Mesenchymal stem cell (in vitro differentiated cells and primary cell): ENCODE measurements around the gene CEP112.

Experiments used
- DNase-seq: peaks from one replicate; pipeline ENCODE4 v3.0.0-alpha.2; 2013
- H2AFZ ChIP-seq: one replicate; pipeline ENCODE4 v1.6.1; 2013; ENCODE audit warnings: low read depth, mild to moderate bottlenecking, control low read depth, inconsistent platforms, low read length, moderate library complexity
- H2AK5ac ChIP-seq: 2 replicates; pipeline ENCODE4 v1.6.1; 2013; ENCODE audit warnings: low read length, moderate library complexity, mild to moderate bottlenecking, inconsistent platforms; ENCODE audit not compliant: severe bottlenecking
- H2BK120ac ChIP-seq: one replicate; pipeline ENCODE4 v1.6.1; 2013; ENCODE audit warnings: low read depth, mild to moderate bottlenecking, inconsistent platforms, low read length, moderate library complexity
- H2BK12ac ChIP-seq, 2 experiments: one replicate each; pipeline ENCODE4 v1.6.1; 2013; ENCODE audit warnings: inconsistent platforms in 2 of 2, low read length in 2 of 2, mild to moderate bottlenecking in 2 of 2, moderate library complexity in 2 of 2, control low read depth in 1 of 2
- H2BK15ac ChIP-seq: one replicate; pipeline ENCODE4 v1.6.1; 2013; ENCODE audit warnings: mild to moderate bottlenecking, low read depth, inconsistent platforms; ENCODE audit not compliant: poor library complexity, severe bottlenecking
- H2BK5ac ChIP-seq: 2 replicates; pipeline ENCODE4 v1.6.1; 2013; ENCODE audit warnings: low read depth, mild to moderate bottlenecking, low read length, control low read depth, inconsistent platforms; ENCODE audit not compliant: poor library complexity, severe bottlenecking
- H3K14ac ChIP-seq, 2 experiments: one replicate each; pipeline ENCODE4 v1.6.1; 2013; ENCODE audit warnings: inconsistent platforms in 2 of 2, low read length in 2 of 2, control low read depth in 1 of 2, mild to moderate bottlenecking in 1 of 2, moderate library complexity in 1 of 2
- H3K18ac ChIP-seq, 2 experiments: one replicate each; pipeline ENCODE4 v1.6.1; 2013; ENCODE audit warnings: inconsistent platforms in 2 of 2, low read length in 2 of 2, control low read depth in 1 of 2, low read depth in 1 of 2, mild to moderate bottlenecking in 1 of 2
- H3K23ac ChIP-seq, 2 experiments: one replicate each; pipeline ENCODE4 v1.6.1; 2013; ENCODE audit warnings: inconsistent platforms in 2 of 2, low read length in 2 of 2, mild to moderate bottlenecking in 2 of 2, moderate library complexity in 2 of 2, control low read depth in 1 of 2
- H3K27ac ChIP-seq: 2 replicates; pipeline ENCODE4 v1.5.1; 2013; ENCODE audit warnings: mild to moderate bottlenecking, moderate library complexity, low read length, control low read depth, inconsistent platforms; ENCODE audit not compliant: poor library complexity, severe bottlenecking
- H3K27me3 ChIP-seq, 2 experiments: 2 replicates each; pipeline versions ENCODE4 v1.6.1 to v1.7.0; 2013; ENCODE audit warnings: low read length in 2 of 2, mild to moderate bottlenecking in 2 of 2, moderate library complexity in 2 of 2, control low read depth in 1 of 2, inconsistent platforms in 1 of 2; ENCODE audit not compliant: control insufficient read depth in 1 of 2, insufficient read depth in 1 of 2
- H3K36me3 ChIP-seq, 2 experiments: 2 replicates each; pipeline versions ENCODE4 v1.6.1 to v1.7.0; 2013; ENCODE audit warnings: low read length in 2 of 2, control low read depth in 1 of 2, inconsistent platforms in 1 of 2, low read depth in 1 of 2, mild to moderate bottlenecking in 1 of 2; ENCODE audit not compliant: insufficient read depth in 2 of 2, control insufficient read depth in 1 of 2
- H3K4ac ChIP-seq, 2 experiments: one replicate each; pipeline ENCODE4 v1.6.1; 2013; ENCODE audit warnings: inconsistent platforms in 2 of 2, low read length in 2 of 2, mild to moderate bottlenecking in 2 of 2, moderate library complexity in 2 of 2, control low read depth in 1 of 2, low read depth in 1 of 2
- H3K4me1 ChIP-seq: 2 replicates; pipeline ENCODE4 v1.6.1; 2013; ENCODE audit warnings: low read depth, low read length, control low read depth; ENCODE audit not compliant: control insufficient read depth, insufficient read depth
- H3K4me2 ChIP-seq: 2 replicates; pipeline ENCODE4 v1.6.1; 2013; ENCODE audit warnings: low read length, mild to moderate bottlenecking, inconsistent platforms; ENCODE audit not compliant: poor library complexity, severe bottlenecking
- H3K4me3 ChIP-seq, 2 experiments: 2 replicates each; pipeline versions ENCODE4 v1.5.1 to v1.7.0; 2013; ENCODE audit warnings: low read length in 2 of 2, mild to moderate bottlenecking in 2 of 2, control low read depth in 1 of 2, low read depth in 1 of 2; ENCODE audit not compliant: insufficient read depth in 1 of 2
- H3K79me1 ChIP-seq: replicated peaks from 2 replicates; pipeline ENCODE4 v1.6.1; 2013; ENCODE audit warnings: mild to moderate bottlenecking, control low read depth, low read length, inconsistent platforms; ENCODE audit not compliant: poor library complexity, severe bottlenecking
- H3K9ac ChIP-seq: 2 replicates; pipeline ENCODE4 v1.7.0; 2013; ENCODE audit warnings: mild to moderate bottlenecking, low read length, moderate library complexity
- H3K9me3 ChIP-seq: 2 replicates; pipeline ENCODE4 v1.7.0; 2013; ENCODE audit warnings: mild to moderate bottlenecking, low read length; ENCODE audit not compliant: control insufficient read depth
- H4K8ac ChIP-seq: one replicate; pipeline ENCODE4 v1.6.1; 2013; ENCODE audit warnings: inconsistent platforms, mild to moderate bottlenecking, low read length, moderate library complexity
- H4K91ac ChIP-seq: one replicate; pipeline ENCODE4 v1.6.1; 2013; ENCODE audit warnings: mild to moderate bottlenecking, low read length, inconsistent platforms
- WGBS: methylation state at CpG from one replicate; pipeline ENCODE4 v1.1.7; 2013; ENCODE audit warnings: mixed read lengths; 5-methylcytosine and 5-hydroxymethylcytosine counted together

The CEP112 gene

DNA sequence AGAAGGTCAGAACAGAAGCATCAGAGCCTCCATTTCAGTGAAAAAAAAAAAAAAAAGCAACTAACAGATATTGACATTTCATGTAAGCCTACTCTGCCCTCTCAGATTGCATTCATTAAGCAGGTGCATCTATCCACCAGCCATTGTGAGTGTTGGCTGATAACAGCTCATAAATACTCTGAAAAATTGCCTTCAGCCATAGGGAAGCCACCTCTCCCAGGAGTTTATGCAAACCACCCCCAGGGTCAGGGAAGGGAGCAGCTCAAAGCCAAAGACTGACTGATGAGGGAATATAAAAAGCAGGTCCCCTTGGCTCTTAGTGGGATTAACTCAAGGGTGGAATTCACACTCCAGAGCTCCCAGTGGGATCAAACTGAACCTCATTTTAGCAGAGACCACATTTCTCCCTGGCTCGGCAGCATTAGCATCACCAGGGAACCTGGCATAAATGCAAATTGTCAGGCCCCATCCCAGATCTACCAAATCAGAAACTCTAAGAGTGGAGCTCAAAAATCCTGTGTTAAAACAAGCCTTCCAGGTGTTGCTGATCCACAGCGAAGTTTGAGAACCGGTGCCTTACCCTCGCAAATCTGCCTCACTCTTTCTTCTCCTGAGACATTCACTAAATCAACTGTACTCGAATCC is 23.1 kb upstream of the CEP112 start:
- Histone ChIP-seq H3K18ac (no peak overlapping the region), H3K9ac (no peak overlapping the region), H3K36me3 (no peaks in the 10 kb centered on the region), H3K4me2 (no peak overlapping the region), H2BK120ac (no peak overlapping the region), H2AFZ (no peak overlapping the region), H3K27ac (no peak overlapping the region), H3K23ac (no peak overlapping the region), H2BK5ac (no peak overlapping the region), H3K79me1 (no peaks in the 10 kb centered on the region), H4K91ac (no peak overlapping the region), H3K4me3 (no peak overlapping the region), H3K9me3 (no peaks in the 10 kb centered on the region), H3K14ac (no peak overlapping the region), H3K4ac (no peak overlapping the region), H2BK15ac (no peak overlapping the region), H4K8ac (no peak overlapping the region), H2AK5ac (no peak overlapping the region), H3K27me3 (peaks cover 0 to 16% of the 10 kb centered on the region in 2 experiments), H3K4me1 (no peaks in the 10 kb centered on the region), H2BK12ac (no peak overlapping the region)
- DNase-seq, result no peak
- WGBS, result 89% methylated on average over 5 of the region's 5 CpGs

DNA sequence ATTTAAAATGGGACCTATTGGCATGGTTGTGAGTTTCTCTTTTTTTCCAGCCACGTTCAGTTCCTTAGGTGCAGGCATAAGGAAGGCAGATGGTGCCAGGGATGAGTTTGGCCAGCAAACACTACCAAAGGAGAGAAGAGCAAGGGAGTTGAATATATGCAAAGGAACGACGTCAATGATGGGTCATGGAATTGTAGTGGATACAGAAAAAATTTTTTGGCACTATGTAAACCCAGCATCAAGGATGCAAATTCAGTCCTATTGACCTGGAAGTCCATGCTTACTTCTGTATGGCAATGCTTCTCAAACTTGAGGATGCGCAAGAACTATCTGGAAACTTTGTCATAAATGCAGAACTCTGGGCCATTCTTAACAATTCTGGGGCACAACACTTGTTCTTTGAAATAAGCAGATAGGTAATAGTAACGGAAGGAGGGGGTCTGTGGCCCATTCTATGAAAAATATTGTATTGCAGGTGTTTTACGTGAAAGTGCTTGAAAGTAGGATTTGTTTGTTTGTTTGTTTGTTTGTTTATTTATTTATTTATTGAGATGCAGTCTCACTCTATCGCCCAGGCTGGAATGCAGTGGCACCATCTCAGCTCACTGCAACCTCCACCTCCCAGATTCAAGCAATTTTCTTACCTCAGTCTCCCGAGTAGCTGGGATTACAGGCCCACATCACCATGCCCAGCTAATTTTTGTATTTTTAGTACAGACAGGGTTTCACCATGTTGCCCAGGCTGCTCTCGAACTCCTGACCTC is 19.3 kb upstream of the CEP112 start:
- H3K9ac ChIP-seq, result no peak overlapping the region
- H3K9me3 ChIP-seq, result peaks cover 5% of the 10 kb centered on the region
- H3K4me2 ChIP-seq, result no peak overlapping the region
- no peak overlapping the region for H2BK120ac ChIP-seq
- H2AK5ac ChIP-seq, result no peak overlapping the region
- 84% methylated on average over 9 of the region's 9 CpGs for WGBS
- no peak overlapping the region for H2AFZ ChIP-seq
- no peak overlapping the region for H3K23ac ChIP-seq
- no peak overlapping the region for H3K4ac ChIP-seq
- H3K36me3 ChIP-seq, result no peaks in the 10 kb centered on the region
- no peak overlapping the region for H2BK15ac ChIP-seq
- no peak overlapping the region for H4K8ac ChIP-seq
- H4K91ac ChIP-seq, result no peak overlapping the region
- H2BK5ac ChIP-seq, result no peak overlapping the region
- DNase-seq, result no peak
- no peaks in the 10 kb centered on the region for H3K4me1 ChIP-seq
- no peak overlapping the region for H3K14ac ChIP-seq
- no peak overlapping the region for H3K18ac ChIP-seq
- H3K4me3 ChIP-seq, result no peak overlapping the region
- H3K79me1 ChIP-seq, result no peaks in the 10 kb centered on the region
- H3K27ac ChIP-seq, result no peak overlapping the region
- H3K27me3 ChIP-seq, result peaks cover 0 to 16% of the 10 kb centered on the region in 2 experiments
- no peak overlapping the region for H2BK12ac ChIP-seq

DNA sequence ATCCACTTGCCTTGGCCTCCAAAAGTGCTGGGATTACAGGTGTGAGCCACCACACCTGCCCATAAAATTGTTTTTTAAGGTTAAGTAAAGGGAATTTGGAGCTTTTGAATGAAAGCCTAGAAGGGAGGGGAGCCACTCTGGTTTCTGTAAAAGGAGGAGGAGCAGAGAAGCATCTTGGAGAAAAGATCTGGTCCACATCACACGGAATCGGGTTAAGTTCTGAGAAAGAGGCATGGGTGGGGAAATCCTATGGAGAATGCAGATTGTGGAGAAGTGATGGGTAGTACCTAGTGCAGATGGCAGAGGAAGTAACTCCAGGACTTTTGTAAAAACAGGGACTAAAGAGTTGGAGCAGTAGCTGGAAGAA is 18.3 kb upstream of the CEP112 start:
- H3K36me3 ChIP-seq, result no peaks in the 10 kb centered on the region
- no peak overlapping the region for H3K4ac ChIP-seq
- H3K27ac ChIP-seq, result no peak overlapping the region
- no peak for DNase-seq
- peaks cover 0 to 9% of the 10 kb centered on the region in 2 experiments for H3K27me3 ChIP-seq
- H3K9ac ChIP-seq, result no peak overlapping the region
- H3K14ac ChIP-seq, result no peak overlapping the region
- no peaks in the 10 kb centered on the region for H3K79me1 ChIP-seq
- H3K4me1 ChIP-seq, result no peaks in the 10 kb centered on the region
- no peak overlapping the region for H4K91ac ChIP-seq
- peaks cover 5% of the 10 kb centered on the region for H3K9me3 ChIP-seq
- no peak overlapping the region for H2AFZ ChIP-seq
- no peak overlapping the region for H2BK12ac ChIP-seq
- no peak overlapping the region for H3K18ac ChIP-seq
- WGBS, result 94% methylated on average over 2 of the region's 2 CpGs
- no peak overlapping the region for H3K23ac ChIP-seq
- H3K4me2 ChIP-seq, result no peak overlapping the region
- no peak overlapping the region for H2AK5ac ChIP-seq
- H3K4me3 ChIP-seq, result no peak overlapping the region
- no peak overlapping the region for H4K8ac ChIP-seq
- H2BK5ac ChIP-seq, result no peak overlapping the region
- H2BK120ac ChIP-seq, result no peak overlapping the region
- no peak overlapping the region for H2BK15ac ChIP-seq

DNA sequence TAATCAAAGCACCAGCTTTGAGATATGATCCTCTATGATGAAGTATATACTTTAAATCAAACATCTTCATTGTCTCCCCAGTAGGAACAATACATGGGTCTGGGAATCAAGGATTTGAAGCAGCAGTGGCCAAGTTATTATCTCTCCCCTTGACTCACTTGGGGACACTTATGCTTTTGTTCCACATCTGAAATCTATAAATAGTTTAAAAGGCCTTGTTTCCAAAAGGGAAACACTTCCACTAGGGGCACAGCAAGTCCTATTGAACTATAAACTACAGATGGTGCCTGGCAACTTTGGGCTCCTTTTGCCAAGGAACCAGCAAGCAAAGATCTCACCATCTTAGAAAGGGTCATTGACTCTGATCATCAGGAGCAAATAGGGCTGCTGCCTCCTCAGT is 16.0 kb upstream of the CEP112 start:
- Histone ChIP-seq H2AK5ac (no peak overlapping the region), H4K8ac (no peak overlapping the region), H3K9me3 (peaks cover 5% of the 10 kb centered on the region), H3K14ac (no peak overlapping the region), H2AFZ (no peak overlapping the region), H3K79me1 (no peaks in the 10 kb centered on the region), H3K36me3 (no peaks in the 10 kb centered on the region), H3K27me3 (no peaks in the 10 kb centered on the region), H3K4ac (no peak overlapping the region), H3K4me2 (no peak overlapping the region), H2BK12ac (no peak overlapping the region), H3K4me1 (no peaks in the 10 kb centered on the region), H3K4me3 (no peak overlapping the region), H3K18ac (no peak overlapping the region), H2BK15ac (no peak overlapping the region), H3K27ac (no peak overlapping the region), H4K91ac (no peak overlapping the region), H2BK120ac (no peak overlapping the region), H2BK5ac (no peak overlapping the region), H3K9ac (no peak overlapping the region), H3K23ac (no peak overlapping the region)
- no peak for DNase-seq
